Tibial nerve (tissue), 4 donors: ENCODE data around the gene LIMK1. TPM values are rescaled to one million over a fixed set of nuclear protein-coding genes. Genes with fewer than 3 reads are reported as not detected.

Source experiments
- DNase-seq, 2 donors: peaks; one replicate each; pipeline ENCODE4 v3.0.0-alpha.2; 2019; ENCODE audit warnings: low spot score in 2 of 2
- H3K27ac ChIP-seq, 4 donors: fragments of 200-600 bp; sonication (generic) in 3 of 4; one replicate each; pipeline ENCODE4 v1.5.1; 2017 to 2019; ENCODE audit warnings: mild to moderate bottlenecking in 1 of 4
- H3K27me3 ChIP-seq, 2 donors: fragments of 200-600 bp; sonication (generic) in 1 of 2; one replicate each; pipeline versions ENCODE4 v1.5.1 to v1.6.0; 2017 to 2019
- H3K36me3 ChIP-seq, 3 donors: fragments of 200-600 bp; sonication (generic); one replicate each; pipeline ENCODE4 v1.5.1; 2018 to 2019
- H3K4me1 ChIP-seq, 4 donors: fragments of 200-600 bp; sonication (generic) in 3 of 4; one replicate each; pipeline ENCODE4 v1.5.1; 2017 to 2019
- H3K4me3 ChIP-seq, 4 donors: fragments of 200-600 bp; sonication (generic) in 3 of 4; one replicate each; pipeline ENCODE4 v1.5.1; 2017 to 2019; ENCODE audit warnings: mild to moderate bottlenecking in 1 of 4, moderate library complexity in 1 of 4
- H3K9me3 ChIP-seq, 4 donors: fragments of 200-600 bp; sonication (generic) in 3 of 4; one replicate each; pipeline ENCODE4 v1.5.1; 2017 to 2019
- EP300 ChIP-seq, 2 donors: sonication (generic); formaldehyde crosslinking; IDR thresholded peaks; one replicate each; pipeline ENCODE4 v1.6.1; 2017; ENCODE audit warnings: antibody characterized with exemption in 2 of 2, mild to moderate bottlenecking in 1 of 2
- POLR2A ChIP-seq, 2 donors: fragments of 450-650 bp; IDR thresholded peaks; one replicate each; pipeline ENCODE4 v1.6.1; 2017; ENCODE audit warnings: antibody characterized with exemption in 2 of 2, mild to moderate bottlenecking in 2 of 2, moderate library complexity in 2 of 2
- WGBS, 2 donors: methylation state at CpG; one replicate each; pipeline ENCODE4 v1.1.5; 2018; 5-methylcytosine and 5-hydroxymethylcytosine counted together
- total RNA-seq, 4 donors: library from RNA; depleted of rRNA; stranded (reverse); fragments of >200 nt; gene quantifications; one replicate each; pipeline ENCODE4 v1.1.0, GENCODE V29; 2016
- TF ChIP-seq, protein P1 (sequence below), 5 experiments: fragments of 200-600 bp in 3 of 5; fragments of 450-650 bp in 2 of 5; sonication (generic) in 3 of 5; IDR thresholded peaks; one replicate each; pipeline ENCODE4 v1.5.1; 2016 to 2019; ENCODE audit warnings: antibody characterized with exemption in 5 of 5, mild to moderate bottlenecking in 3 of 5, moderate library complexity in 2 of 5

LIMK1 gene
- total RNA-seq, 4 donors from 2014 or later, result 14.4 to 30.3 (median 17.0) TPM

- H3K36me3 ChIP-seq, result peaks cover 0 to 95% (median 8%) of the 10 kb centered on the region in 3 donors
- no peak overlapping the region for H3K27ac ChIP-seq
- H3K4me3 ChIP-seq, result no peak overlapping the region
- TF ChIP-seq, protein P1, sequence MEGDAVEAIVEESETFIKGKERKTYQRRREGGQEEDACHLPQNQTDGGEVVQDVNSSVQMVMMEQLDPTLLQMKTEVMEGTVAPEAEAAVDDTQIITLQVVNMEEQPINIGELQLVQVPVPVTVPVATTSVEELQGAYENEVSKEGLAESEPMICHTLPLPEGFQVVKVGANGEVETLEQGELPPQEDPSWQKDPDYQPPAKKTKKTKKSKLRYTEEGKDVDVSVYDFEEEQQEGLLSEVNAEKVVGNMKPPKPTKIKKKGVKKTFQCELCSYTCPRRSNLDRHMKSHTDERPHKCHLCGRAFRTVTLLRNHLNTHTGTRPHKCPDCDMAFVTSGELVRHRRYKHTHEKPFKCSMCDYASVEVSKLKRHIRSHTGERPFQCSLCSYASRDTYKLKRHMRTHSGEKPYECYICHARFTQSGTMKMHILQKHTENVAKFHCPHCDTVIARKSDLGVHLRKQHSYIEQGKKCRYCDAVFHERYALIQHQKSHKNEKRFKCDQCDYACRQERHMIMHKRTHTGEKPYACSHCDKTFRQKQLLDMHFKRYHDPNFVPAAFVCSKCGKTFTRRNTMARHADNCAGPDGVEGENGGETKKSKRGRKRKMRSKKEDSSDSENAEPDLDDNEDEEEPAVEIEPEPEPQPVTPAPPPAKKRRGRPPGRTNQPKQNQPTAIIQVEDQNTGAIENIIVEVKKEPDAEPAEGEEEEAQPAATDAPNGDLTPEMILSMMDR (IDR thresholded peaks at IDR 0.05), result no peak
- no peak for TF ChIP-seq POLR2A (IDR thresholded peaks at IDR 0.05)
- no peak for TF ChIP-seq EP300 (IDR thresholded peaks at IDR 0.05)
- peaks cover 0 to 6% (median 0%) of the 10 kb centered on the region in 4 donors for H3K4me1 ChIP-seq
- H3K27me3 ChIP-seq, result no peaks in the 10 kb centered on the region
- DNase-seq, result no peak
- no peaks in the 10 kb centered on the region for H3K9me3 ChIP-seq
- WGBS, 2 donors, result 82 to 92% methylated on average over 8 of the region's 8 CpGs
Measured at GRCh38 chr7:74104702-74105101, 21.1 kb downstream of the LIMK1 start.

GRCh38 chr7:74105992-74106391, 22.4 kb downstream of the LIMK1 start:
- Histone ChIP-seq H3K27ac (no peak overlapping the region), H3K9me3 (no peaks in the 10 kb centered on the region), H3K27me3 (no peaks in the 10 kb centered on the region), H3K4me1 (peaks cover 0 to 5% (median 0%) of the 10 kb centered on the region in 4 donors), H3K36me3 (peaks cover 0 to 95% (median 8%) of the 10 kb centered on the region in 3 donors), H3K4me3 (no peak overlapping the region)
- TF ChIP-seq POLR2A (IDR thresholded peaks at IDR 0.05) (no peak), EP300 (IDR thresholded peaks at IDR 0.05) (no peak)
- TF ChIP-seq, protein P1 (IDR thresholded peaks at IDR 0.05), result no peak
- no peak for DNase-seq
- 73 to 79% methylated on average over 6 to 11 of the region's 11 CpGs for WGBS, 2 donors

DNA sequence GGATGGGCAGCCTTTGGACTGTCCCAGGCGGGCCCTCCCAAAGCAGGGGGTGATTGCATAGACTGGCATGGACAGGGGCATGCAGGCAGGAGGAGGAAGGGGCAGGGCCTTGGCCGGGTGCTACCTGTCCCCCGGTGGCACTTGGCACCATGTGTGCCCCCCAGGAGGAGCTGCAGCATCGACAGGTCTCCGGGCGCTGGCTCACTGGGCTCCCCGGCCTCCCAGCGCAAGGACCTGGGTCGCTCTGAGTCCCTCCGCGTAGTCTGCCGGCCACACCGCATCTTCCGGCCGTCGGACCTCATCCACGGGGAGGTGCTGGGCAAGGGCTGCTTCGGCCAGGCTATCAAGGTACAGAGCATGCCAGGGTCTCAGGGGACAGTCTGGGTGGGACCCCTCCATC, 23.2 kb downstream of the LIMK1 start:
- no peak for DNase-seq
- peaks cover 0 to 95% (median 8%) of the 10 kb centered on the region in 3 donors for H3K36me3 ChIP-seq
- H3K4me1 ChIP-seq, result no peaks in the 10 kb centered on the region
- no peak overlapping the region for H3K4me3 ChIP-seq
- H3K27me3 ChIP-seq, result no peaks in the 10 kb centered on the region
- no peak overlapping the region for H3K27ac ChIP-seq
- TF ChIP-seq EP300 (IDR thresholded peaks at IDR 0.05) (no peak), POLR2A (IDR thresholded peaks at IDR 0.05) (no peak)
- TF ChIP-seq, protein P1 (IDR thresholded peaks at IDR 0.05), result no peak
- 87 to 98% methylated on average over 7 to 14 of the region's 18 CpGs for WGBS, 2 donors
- no peaks in the 10 kb centered on the region for H3K9me3 ChIP-seq

- WGBS, 2 donors, result 62 to 71% methylated on average over 17 of the region's 17 CpGs
Measured at GRCh38 chr7:74115326-74115725, 31.7 kb downstream of the LIMK1 start.

GRCh38 chr7:74116356-74116755, 32.8 kb downstream of the LIMK1 start:
- WGBS, 2 donors, result 86 to 88% methylated on average over 13 of the region's 13 CpGs
- Histone ChIP-seq H3K36me3 (peaks cover 0 to 87% (median 0%) of the 10 kb centered on the region in 3 donors), H3K27ac (no peak overlapping the region), H3K27me3 (no peaks in the 10 kb centered on the region), H3K4me3 (no peak overlapping the region), H3K4me1 (no peaks in the 10 kb centered on the region), H3K9me3 (no peaks in the 10 kb centered on the region)
- TF ChIP-seq POLR2A (IDR thresholded peaks at IDR 0.05) (no peak), EP300 (IDR thresholded peaks at IDR 0.05) (no peak)
- TF ChIP-seq, protein P1 (IDR thresholded peaks at IDR 0.05), result no peak
- no peak for DNase-seq

More at GRCh38 chr7:74115326-74115725, 31.7 kb downstream of the LIMK1 start:
- H3K36me3 ChIP-seq, result peaks cover 0 to 87% (median 0%) of the 10 kb centered on the region in 3 donors
- DNase-seq, result no peak
- no peak for TF ChIP-seq EP300 (IDR thresholded peaks at IDR 0.05)
- no peak for TF ChIP-seq POLR2A (IDR thresholded peaks at IDR 0.05)
- TF ChIP-seq, protein P1 (IDR thresholded peaks at IDR 0.05), result no peak
- H3K4me3 ChIP-seq, result no peak overlapping the region
- no peak overlapping the region for H3K27ac ChIP-seq
- no peaks in the 10 kb centered on the region for H3K27me3 ChIP-seq
- H3K9me3 ChIP-seq, result no peaks in the 10 kb centered on the region
- no peaks in the 10 kb centered on the region for H3K4me1 ChIP-seq
